ENCODE data around the gene CLSTN2. TPM values are rescaled to one million over a fixed set of nuclear protein-coding genes. Genes with fewer than 3 reads are reported as not detected.

CLSTN2 gene
- total RNA-seq, 1 donor from 2014 or later, result 65.0 TPM

DNA sequence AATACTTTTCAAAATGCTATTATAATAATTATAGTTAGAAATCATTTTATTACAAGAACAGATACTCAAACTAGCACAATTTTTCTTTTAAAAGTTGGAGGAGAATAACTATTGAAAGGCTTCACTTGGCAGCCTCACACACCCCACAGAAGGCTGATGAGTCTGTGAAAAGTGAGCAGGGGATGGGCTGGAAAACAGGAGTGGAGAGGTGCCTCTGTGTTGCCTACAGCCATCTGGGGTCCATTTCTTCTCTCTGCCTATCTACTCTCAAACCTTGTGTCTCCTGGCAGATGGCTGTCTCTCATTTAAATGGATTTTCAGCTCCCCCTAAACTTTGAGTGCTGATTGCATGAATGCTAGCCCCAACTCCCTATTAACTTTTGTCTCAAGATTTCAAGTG, 230.8 kb downstream of the CLSTN2 start:
- Mint-ChIP-seq H3K4me3 (ENCODE audit: unreplicated experiment) (no peak overlapping the region), H3K4me1 (ENCODE audit: low read depth) (peaks cover 39% of the 10 kb centered on the region), H3K27me3 (ENCODE audit: low read depth) (no peaks in the 10 kb centered on the region), H3K36me3 (ENCODE audit: low read depth) (peaks cover 2% of the 10 kb centered on the region), H3K27ac (ENCODE audit: unreplicated experiment) (no peak overlapping the region), H3K9me3 (ENCODE audit: low read depth) (no peaks in the 10 kb centered on the region)
- TF ChIP-seq, protein P1, sequence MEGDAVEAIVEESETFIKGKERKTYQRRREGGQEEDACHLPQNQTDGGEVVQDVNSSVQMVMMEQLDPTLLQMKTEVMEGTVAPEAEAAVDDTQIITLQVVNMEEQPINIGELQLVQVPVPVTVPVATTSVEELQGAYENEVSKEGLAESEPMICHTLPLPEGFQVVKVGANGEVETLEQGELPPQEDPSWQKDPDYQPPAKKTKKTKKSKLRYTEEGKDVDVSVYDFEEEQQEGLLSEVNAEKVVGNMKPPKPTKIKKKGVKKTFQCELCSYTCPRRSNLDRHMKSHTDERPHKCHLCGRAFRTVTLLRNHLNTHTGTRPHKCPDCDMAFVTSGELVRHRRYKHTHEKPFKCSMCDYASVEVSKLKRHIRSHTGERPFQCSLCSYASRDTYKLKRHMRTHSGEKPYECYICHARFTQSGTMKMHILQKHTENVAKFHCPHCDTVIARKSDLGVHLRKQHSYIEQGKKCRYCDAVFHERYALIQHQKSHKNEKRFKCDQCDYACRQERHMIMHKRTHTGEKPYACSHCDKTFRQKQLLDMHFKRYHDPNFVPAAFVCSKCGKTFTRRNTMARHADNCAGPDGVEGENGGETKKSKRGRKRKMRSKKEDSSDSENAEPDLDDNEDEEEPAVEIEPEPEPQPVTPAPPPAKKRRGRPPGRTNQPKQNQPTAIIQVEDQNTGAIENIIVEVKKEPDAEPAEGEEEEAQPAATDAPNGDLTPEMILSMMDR (IDR thresholded peaks at IDR 0.05), result no peak
- DNase-seq (ENCODE audit: low spot score), result no peak

DNA sequence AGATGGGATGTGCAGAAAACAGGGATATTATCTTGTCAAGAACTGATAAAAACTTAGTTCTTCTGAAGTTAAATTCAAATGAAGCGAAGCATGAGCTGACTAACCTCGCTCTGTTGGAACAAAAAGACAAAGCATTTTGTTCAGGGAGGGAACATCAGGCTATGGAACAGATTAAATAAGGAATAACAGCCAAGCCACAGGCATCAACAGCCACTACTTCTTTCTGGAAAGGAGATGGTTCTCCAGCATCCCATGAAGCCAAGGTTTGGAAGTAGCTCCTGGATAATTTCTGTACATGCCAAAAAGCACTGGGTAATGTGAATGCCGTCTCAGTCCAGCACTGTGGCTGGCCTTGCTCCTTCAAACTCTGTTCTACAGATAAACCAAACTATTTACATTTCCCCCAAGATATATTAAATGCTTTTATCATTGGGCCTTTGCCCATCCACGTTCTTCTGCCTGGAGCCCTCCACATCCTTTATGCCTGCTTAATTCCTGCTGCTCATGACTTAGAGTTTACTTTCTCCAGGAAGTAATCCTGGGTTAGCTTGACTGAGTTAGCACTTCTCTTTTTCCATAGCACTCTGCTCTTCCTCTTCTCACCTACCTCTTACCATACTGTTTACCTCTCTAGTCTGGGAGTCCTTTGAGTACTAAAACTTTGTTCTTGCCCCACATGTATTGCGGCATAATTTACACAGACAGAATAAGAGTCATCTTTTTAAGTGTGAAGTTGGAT, 232.0 kb downstream of the CLSTN2 start:
- no peaks in the 10 kb centered on the region for H3K27me3 Mint-ChIP-seq (ENCODE audit: low read depth)
- TF ChIP-seq, protein P1 (IDR thresholded peaks at IDR 0.05), result no peak
- no peaks in the 10 kb centered on the region for H3K9me3 Mint-ChIP-seq (ENCODE audit: low read depth)
- H3K4me3 Mint-ChIP-seq (ENCODE audit: unreplicated experiment), result no peak overlapping the region
- H3K27ac Mint-ChIP-seq (ENCODE audit: unreplicated experiment), result peak overlapping the region; percentile 76
- peaks cover 35% of the 10 kb centered on the region for H3K4me1 Mint-ChIP-seq (ENCODE audit: low read depth)
- H3K36me3 Mint-ChIP-seq (ENCODE audit: low read depth), result peaks cover 2% of the 10 kb centered on the region
- no peak for DNase-seq (ENCODE audit: low spot score)

DNA sequence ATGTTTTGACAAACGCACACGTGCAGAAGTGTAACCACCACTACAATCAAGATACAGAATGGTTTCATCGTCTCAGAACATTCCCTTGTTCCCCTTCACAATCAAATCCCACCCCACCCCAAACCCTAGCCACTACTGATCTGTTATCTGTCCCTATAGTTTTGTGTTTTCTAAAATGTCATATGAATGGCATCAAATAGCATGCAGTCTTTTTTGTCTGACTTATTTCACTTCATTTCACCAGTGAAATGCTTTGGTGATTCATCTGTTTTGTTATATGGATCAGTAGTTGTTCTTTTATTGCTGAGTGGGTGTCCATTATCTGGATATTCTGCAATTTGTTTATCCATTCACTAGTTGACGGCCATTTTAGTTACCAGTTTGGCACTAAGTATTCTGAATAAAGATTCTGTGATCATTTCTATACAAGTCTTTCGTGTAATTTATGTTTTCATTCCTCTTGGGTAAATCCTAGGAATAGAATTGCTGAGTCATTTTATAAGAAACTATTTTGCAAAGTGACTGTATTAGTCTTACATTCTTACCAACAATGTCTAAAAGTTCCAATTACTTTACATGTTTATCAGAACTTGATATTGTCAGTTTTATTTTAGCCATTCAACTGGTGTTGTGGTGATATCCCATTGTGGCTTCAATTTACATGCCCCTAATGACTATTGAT, 232.8 kb downstream of the CLSTN2 start:
- H3K27me3 Mint-ChIP-seq (ENCODE audit: low read depth), result no peaks in the 10 kb centered on the region
- no peaks in the 10 kb centered on the region for H3K9me3 Mint-ChIP-seq (ENCODE audit: low read depth)
- DNase-seq (ENCODE audit: low spot score), result no peak
- TF ChIP-seq, protein P1 (IDR thresholded peaks at IDR 0.05), result no peak
- H3K36me3 Mint-ChIP-seq (ENCODE audit: low read depth), result peaks cover 2% of the 10 kb centered on the region
- peak overlapping the region; percentile 76 for H3K27ac Mint-ChIP-seq (ENCODE audit: unreplicated experiment)
- peaks cover 35% of the 10 kb centered on the region for H3K4me1 Mint-ChIP-seq (ENCODE audit: low read depth)
- no peak overlapping the region for H3K4me3 Mint-ChIP-seq (ENCODE audit: unreplicated experiment)

DNA sequence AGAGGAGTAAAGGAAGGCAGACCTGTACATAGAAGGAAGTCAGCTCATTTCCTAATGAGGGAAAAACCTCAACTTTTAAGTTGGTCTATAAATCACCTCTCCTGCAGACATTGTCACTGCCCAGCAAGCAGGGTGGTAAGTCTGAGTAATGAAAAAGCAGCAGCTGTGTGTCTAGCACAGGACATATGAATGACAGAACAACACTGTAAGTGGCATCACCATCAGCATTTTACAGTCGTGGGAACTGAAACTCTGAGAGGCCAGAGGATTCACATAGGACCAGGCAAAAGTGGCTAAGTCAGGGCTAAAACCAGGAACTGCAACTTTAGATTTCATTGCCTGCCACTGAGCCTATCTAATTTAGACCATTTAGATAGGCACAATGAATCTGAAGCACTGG, 235.6 kb downstream of the CLSTN2 start:
- TF ChIP-seq, protein P1 (IDR thresholded peaks at IDR 0.05), result no peak
- Mint-ChIP-seq H3K27me3 (ENCODE audit: low read depth) (no peaks in the 10 kb centered on the region), H3K36me3 (ENCODE audit: low read depth) (peaks cover 3% of the 10 kb centered on the region), H3K4me1 (ENCODE audit: low read depth) (peaks cover 21% of the 10 kb centered on the region), H3K27ac (ENCODE audit: unreplicated experiment) (no peak overlapping the region), H3K4me3 (ENCODE audit: unreplicated experiment) (no peak overlapping the region), H3K9me3 (ENCODE audit: low read depth) (no peaks in the 10 kb centered on the region)
- DNase-seq (ENCODE audit: low spot score), result no peak

DNA sequence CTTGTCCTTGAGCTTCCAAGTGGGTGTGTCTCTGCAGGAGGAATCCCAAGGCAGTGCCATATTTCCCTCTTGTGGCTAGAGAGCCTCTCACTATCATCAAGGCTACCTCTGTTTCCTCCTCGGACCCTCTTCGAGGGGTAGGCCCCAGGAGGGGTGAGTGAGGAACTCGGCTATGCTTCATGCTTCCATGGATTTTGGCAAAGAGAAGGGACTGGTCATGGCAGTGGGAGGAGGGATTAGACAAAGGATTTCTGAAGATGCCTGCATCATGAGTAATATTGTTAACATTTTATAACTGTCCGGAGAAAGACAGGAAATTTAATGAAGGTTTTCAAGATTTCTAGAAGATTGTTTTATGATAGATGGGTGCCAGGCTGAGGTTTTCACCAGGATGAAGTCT, 241.5 kb downstream of the CLSTN2 start:
- Mint-ChIP-seq H3K9me3 (ENCODE audit: low read depth) (no peaks in the 10 kb centered on the region), H3K27me3 (ENCODE audit: low read depth) (no peaks in the 10 kb centered on the region), H3K36me3 (ENCODE audit: low read depth) (peaks cover 2% of the 10 kb centered on the region), H3K4me3 (ENCODE audit: unreplicated experiment) (no peak overlapping the region), H3K27ac (ENCODE audit: unreplicated experiment) (no peak overlapping the region), H3K4me1 (ENCODE audit: low read depth) (peaks cover 13% of the 10 kb centered on the region)
- DNase-seq (ENCODE audit: low spot score), result no peak
- TF ChIP-seq, protein P1 (IDR thresholded peaks at IDR 0.05), result peak; percentile 21
